ENCODE data around the gene CDC5L. TPM values are rescaled to one million over a fixed set of nuclear protein-coding genes. Genes with fewer than 3 reads are reported as not detected.

CDC5L gene
- total and polyA plus RNA-seq, 2 of the 13 experiments (the other 11 are each of a cell fraction or from before 2014, with no cell fraction given) = 11.0 to 34.2 TPM

GRCh38 chr6:44452725-44453124 is 65.2 kb downstream of the CDC5L start:
- ATAC-seq = peak; percentile 36; the same call in 2 of the 3 replicates
- H4K20me1 ChIP-seq (ENCODE audit: insufficient read depth, low read length) = no peaks in the 10 kb centered on the region
- H3K4me2 ChIP-seq (ENCODE audit: low read depth, low read length) = no peak overlapping the region
- H2AFZ ChIP-seq (ENCODE audit: low read length) = no peak overlapping the region
- TF ChIP-seq JDP2 (CRISPR knock-in tag; IDR thresholded peaks at IDR 0.05; ENCODE audit: borderline replicate concordance) (no peak), FOXK2 (IDR thresholded peaks at IDR 0.05) (no peak), DR1 (CRISPR knock-in tag; IDR thresholded peaks at IDR 0.05) (no peak), FOSL2 (CRISPR knock-in tag; IDR thresholded peaks at IDR 0.05) (0 out of 2 replicates have a peak, but pooled peaks have one; percentile 22), ZNF275 (CRISPR knock-in tag; IDR thresholded peaks at IDR 0.05; ENCODE audit: borderline replicate concordance) (no peak), RBM22 (optimal IDR thresholded peaks at IDR 0.05; ENCODE audit: low read length) (peak; percentile 31), CEBPB (IDR thresholded peaks at IDR 0.05; ENCODE audit: borderline replicate concordance, low read depth, low read length) (peak; percentile 42; the same call in 1 of the 2 replicates), SIX1 (CRISPR knock-in tag; IDR thresholded peaks at IDR 0.05; ENCODE audit: borderline replicate concordance) (no peak)
- no peak for FAIRE-seq
- DNase-seq (ENCODE audit: low spot score) = peak; percentile 51
- H3K36me3 ChIP-seq (replicated peaks in 1 of 2; ENCODE audit: control insufficient read depth in 1 of 2, insufficient read depth in 2 of 2, low read length in 2 of 2) = peaks cover 3 to 15% of the 10 kb centered on the region in 2 experiments; a peak in 4 of 5 replicates
- H3K79me2 ChIP-seq (ENCODE audit: insufficient read depth, low read length) = no peaks in the 10 kb centered on the region
- 82% methylated on average over 4 of the region's 4 CpGs for WGBS (ENCODE audit: low lambda C conversion rate)
- H3K4me3 ChIP-seq (replicated peaks in 1 of 3; ENCODE audit: insufficient read depth in 1 of 3, low read depth in 2 of 3, low read length in 3 of 3) = no peak overlapping the region
- in situ Hi-C loops (cut with HindIII; ENCODE audit: extremely low pct_ligation_motif_present, low pct_unique_long_range_greater_than_20kb) (no loop called here), intact Hi-C loops (cut with micrococcal nuclease; ENCODE audit: unreplicated experiment) (no loop called here)
- BruUV-seq (replicated peaks) = no TSS peak
- H3K4me1 ChIP-seq (ENCODE audit: insufficient read depth, low read length) = peaks cover 8% of the 10 kb centered on the region; the same call in 1 of the 2 replicates
- ChIA-PET POLR2A (no interaction called here), CTCF (ENCODE audit: low intra/inter-chr PET ratio, low total read pairs) (no interaction called here)
- H3K27ac ChIP-seq (ENCODE audit: extremely low read length, insufficient read depth, low read length) = no peak overlapping the region
- no peaks in the 10 kb centered on the region for H3K27me3 ChIP-seq (ENCODE audit: control insufficient read depth in 1 of 2, insufficient read depth in 2 of 2, low read length in 2 of 2)
- H3K9ac ChIP-seq (ENCODE audit: insufficient read depth, low read depth, low read length) = no peak overlapping the region
- no peaks in the 10 kb centered on the region for H3K9me3 ChIP-seq (ENCODE audit: low read length)

- no peaks in the 10 kb centered on the region; the same call in 1 of the 2 replicates for H4K20me1 ChIP-seq (ENCODE audit: insufficient read depth, low read length)
- peaks cover 0 to 11% of the 10 kb centered on the region in 2 experiments; a peak in 3 of 5 replicates for H3K36me3 ChIP-seq (replicated peaks in 1 of 2; ENCODE audit: control insufficient read depth in 1 of 2, insufficient read depth in 2 of 2, low read length in 2 of 2)
- CTCF ChIA-PET (ENCODE audit: low intra/inter-chr PET ratio, low total read pairs) = no interaction called here
- POLR2A ChIA-PET = interaction anchor here (0.7 kb wide), 1 partner anchor 245 kb away, joined by 3 read pairs; no protein-coding TSS in a partner anchor
- H3K4me2 ChIP-seq (ENCODE audit: low read depth, low read length) = no peak overlapping the region
- DNase-seq (ENCODE audit: low spot score) (no peak), FAIRE-seq (no peak), ATAC-seq (no peak)
- no peak overlapping the region for H2AFZ ChIP-seq (ENCODE audit: low read length)
- BruUV-seq (replicated peaks) = no TSS peak
- H3K9me3 ChIP-seq (ENCODE audit: low read length) = no peaks in the 10 kb centered on the region
- no peak overlapping the region for H3K27ac ChIP-seq (ENCODE audit: extremely low read length, insufficient read depth, low read length)
- no peak for TF ChIP-seq RFX1 (IDR thresholded peaks at IDR 0.05)
- TF ChIP-seq ATF7 (IDR thresholded peaks at IDR 0.05) = 0 out of 2 replicates have a peak, but pooled peaks have one; percentile 7
- no peak for TF ChIP-seq ATF7 (CRISPR knock-in tag; IDR thresholded peaks at IDR 0.05)
- peak; percentile 79 for TF ChIP-seq CREB1 (IDR thresholded peaks at IDR 0.05)
- no peak for TF ChIP-seq CREB1 (CRISPR knock-in tag; IDR thresholded peaks at IDR 0.05)
- TF ChIP-seq GTF2F1 (IDR thresholded peaks at IDR 0.05; ENCODE audit: low read length) = no peak
- TF ChIP-seq SNAPC5 (CRISPR knock-in tag; IDR thresholded peaks at IDR 0.05; ENCODE audit: borderline replicate concordance) = no peak
- TF ChIP-seq GABPA (IDR thresholded peaks at IDR 0.05; ENCODE audit: low read depth, low read length) = no peak
- TF ChIP-seq GABPA (CRISPR knock-in tag; IDR thresholded peaks at IDR 0.05; ENCODE audit: low read depth) = no peak
- TF ChIP-seq STAG1 (CRISPR knock-in tag; IDR thresholded peaks at IDR 0.05) = no peak
- peaks cover 8% of the 10 kb centered on the region; the same call in 1 of the 2 replicates for H3K4me1 ChIP-seq (ENCODE audit: insufficient read depth, low read length)
- H3K27me3 ChIP-seq (ENCODE audit: control insufficient read depth in 1 of 2, insufficient read depth in 2 of 2, low read length in 2 of 2) = peaks cover 1 to 2% of the 10 kb centered on the region in 2 experiments; a peak in 2 of 5 replicates
- no peak overlapping the region for H3K4me3 ChIP-seq (replicated peaks in 1 of 3; ENCODE audit: insufficient read depth in 1 of 3, low read depth in 2 of 3, low read length in 3 of 3)
- 100% methylated on average over 1 of the region's 1 CpG for WGBS (ENCODE audit: low lambda C conversion rate)
- intact Hi-C loops (cut with micrococcal nuclease; ENCODE audit: unreplicated experiment) (no loop called here), in situ Hi-C loops (cut with HindIII; ENCODE audit: extremely low pct_ligation_motif_present, low pct_unique_long_range_greater_than_20kb) (no loop called here)
- H3K9ac ChIP-seq (ENCODE audit: insufficient read depth, low read depth, low read length) = no peak overlapping the region
- H3K79me2 ChIP-seq (ENCODE audit: insufficient read depth, low read length) = no peaks in the 10 kb centered on the region
Observed at GRCh38 chr6:44453146-44453545, 65.6 kb downstream of the CDC5L start.
